ENCODE measurements around the gene ACTR5.

DNA sequence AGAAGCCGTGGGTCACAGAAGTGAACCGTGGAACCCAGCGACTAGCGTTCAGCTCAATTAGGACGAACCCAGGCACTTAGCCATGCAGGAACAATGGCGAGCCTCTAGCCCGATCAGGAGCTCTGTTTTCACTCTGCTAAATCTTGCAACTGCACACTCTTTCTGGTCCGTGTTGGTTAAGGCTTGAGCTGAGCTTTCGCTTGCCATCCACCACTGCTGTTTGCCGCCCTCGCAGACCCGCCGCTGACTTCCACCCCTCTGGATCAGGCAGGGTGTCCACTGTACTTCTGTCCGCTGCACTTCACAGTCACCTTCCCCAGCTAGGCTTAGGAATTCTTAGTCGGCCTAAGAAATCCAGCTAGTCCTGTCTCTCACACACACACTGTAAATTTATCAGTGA is 49.7 kb upstream of the ACTR5 start:
- TF ChIP-seq POLR2A (IDR thresholded peaks at IDR 0.05; ENCODE audit: extremely low read depth, insufficient read length) (no peak), MYC (IDR thresholded peaks at IDR 0.05; ENCODE audit: low read depth, low read length) (no peak)
- TF ChIP-seq, protein P1, sequence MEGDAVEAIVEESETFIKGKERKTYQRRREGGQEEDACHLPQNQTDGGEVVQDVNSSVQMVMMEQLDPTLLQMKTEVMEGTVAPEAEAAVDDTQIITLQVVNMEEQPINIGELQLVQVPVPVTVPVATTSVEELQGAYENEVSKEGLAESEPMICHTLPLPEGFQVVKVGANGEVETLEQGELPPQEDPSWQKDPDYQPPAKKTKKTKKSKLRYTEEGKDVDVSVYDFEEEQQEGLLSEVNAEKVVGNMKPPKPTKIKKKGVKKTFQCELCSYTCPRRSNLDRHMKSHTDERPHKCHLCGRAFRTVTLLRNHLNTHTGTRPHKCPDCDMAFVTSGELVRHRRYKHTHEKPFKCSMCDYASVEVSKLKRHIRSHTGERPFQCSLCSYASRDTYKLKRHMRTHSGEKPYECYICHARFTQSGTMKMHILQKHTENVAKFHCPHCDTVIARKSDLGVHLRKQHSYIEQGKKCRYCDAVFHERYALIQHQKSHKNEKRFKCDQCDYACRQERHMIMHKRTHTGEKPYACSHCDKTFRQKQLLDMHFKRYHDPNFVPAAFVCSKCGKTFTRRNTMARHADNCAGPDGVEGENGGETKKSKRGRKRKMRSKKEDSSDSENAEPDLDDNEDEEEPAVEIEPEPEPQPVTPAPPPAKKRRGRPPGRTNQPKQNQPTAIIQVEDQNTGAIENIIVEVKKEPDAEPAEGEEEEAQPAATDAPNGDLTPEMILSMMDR (IDR thresholded peaks at IDR 0.05; ENCODE audit: low read depth, low read length) = no peak
- TF ChIP-seq, protein P2, sequence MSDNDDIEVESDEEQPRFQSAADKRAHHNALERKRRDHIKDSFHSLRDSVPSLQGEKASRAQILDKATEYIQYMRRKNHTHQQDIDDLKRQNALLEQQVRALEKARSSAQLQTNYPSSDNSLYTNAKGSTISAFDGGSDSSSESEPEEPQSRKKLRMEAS (IDR thresholded peaks at IDR 0.05; ENCODE audit: low read depth, low read length) = no peak

Measured in NB4 (cell line).